Choroid plexus epithelial cell (primary cell): ENCODE data around the gene BTN1A1.

Experiments
- DNase-seq: peaks from one replicate; pipeline ENCODE4 v3.0.0-alpha.2; 2010; ENCODE audit warnings: low read depth
- H3K4me3 ChIP-seq: 2 replicates; pipeline ENCODE4 v1.5.1; 2011; ENCODE audit warnings: low read depth, mild to moderate bottlenecking, control low read depth, low read length, moderate library complexity
- TF ChIP-seq, protein P1 (sequence below): conservative IDR thresholded peaks from 2 replicates; pipeline ENCODE4 v1.5.1; 2011; ENCODE audit warnings: low read depth, mild to moderate bottlenecking, control low read depth, inconsistent platforms, low read length, moderate library complexity

Gene BTN1A1

DNA sequence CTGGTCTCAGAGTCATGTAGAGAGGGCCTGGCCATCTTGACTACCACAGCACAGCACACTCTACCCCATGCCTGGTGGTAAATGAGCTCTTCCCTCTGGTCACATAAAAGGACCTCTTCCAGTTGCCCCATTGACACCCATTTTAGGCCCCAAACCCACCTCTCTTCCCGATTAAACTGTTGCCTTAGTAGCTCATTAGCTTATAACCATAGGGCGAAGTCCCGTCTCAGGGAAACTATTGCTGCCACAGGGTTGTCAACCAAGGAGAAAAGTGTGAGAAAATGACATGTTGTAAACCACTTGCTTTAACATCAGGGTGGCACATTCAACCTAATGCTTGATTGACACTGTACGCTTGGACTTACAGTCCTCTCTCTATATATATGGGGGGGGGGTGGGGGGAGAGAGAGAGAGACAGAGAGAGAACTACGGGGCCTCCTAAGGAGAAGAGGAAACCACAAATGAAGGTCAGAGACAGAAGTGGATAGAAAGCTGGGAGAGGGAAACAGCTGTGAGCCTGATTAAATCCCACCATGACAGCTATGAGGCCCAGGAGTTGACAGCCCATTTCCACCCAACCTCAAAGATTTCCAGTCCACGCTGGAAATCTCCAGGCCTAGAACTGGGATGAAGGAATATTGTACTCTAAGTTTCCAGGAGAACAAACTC is 14.9 kb upstream of the BTN1A1 start:
- no peak for DNase-seq
- TF ChIP-seq, protein P1, sequence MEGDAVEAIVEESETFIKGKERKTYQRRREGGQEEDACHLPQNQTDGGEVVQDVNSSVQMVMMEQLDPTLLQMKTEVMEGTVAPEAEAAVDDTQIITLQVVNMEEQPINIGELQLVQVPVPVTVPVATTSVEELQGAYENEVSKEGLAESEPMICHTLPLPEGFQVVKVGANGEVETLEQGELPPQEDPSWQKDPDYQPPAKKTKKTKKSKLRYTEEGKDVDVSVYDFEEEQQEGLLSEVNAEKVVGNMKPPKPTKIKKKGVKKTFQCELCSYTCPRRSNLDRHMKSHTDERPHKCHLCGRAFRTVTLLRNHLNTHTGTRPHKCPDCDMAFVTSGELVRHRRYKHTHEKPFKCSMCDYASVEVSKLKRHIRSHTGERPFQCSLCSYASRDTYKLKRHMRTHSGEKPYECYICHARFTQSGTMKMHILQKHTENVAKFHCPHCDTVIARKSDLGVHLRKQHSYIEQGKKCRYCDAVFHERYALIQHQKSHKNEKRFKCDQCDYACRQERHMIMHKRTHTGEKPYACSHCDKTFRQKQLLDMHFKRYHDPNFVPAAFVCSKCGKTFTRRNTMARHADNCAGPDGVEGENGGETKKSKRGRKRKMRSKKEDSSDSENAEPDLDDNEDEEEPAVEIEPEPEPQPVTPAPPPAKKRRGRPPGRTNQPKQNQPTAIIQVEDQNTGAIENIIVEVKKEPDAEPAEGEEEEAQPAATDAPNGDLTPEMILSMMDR: no peak
- no peak overlapping the region for H3K4me3 ChIP-seq

DNA sequence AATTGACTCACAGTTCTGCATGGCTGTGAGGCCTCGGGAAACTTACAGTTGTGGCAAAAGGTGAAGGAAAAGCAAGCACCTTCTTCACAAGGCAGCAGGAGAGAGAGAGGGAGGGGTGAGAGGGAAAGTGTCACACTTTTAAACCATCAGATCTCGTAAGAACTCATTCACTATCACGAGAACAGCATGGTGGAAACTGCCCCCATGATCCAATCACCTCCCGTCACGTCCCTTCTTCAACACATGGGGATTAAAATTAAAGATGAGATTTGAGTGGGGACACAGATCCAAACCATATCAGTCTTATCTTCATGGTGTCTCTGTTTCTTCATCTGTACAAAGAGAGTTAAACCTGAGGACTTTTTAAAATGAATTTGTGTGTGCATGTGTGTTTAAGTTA is 13.7 kb upstream of the BTN1A1 start:
- DNase-seq: no peak
- no peak overlapping the region for H3K4me3 ChIP-seq
- TF ChIP-seq, protein P1: no peak

DNA sequence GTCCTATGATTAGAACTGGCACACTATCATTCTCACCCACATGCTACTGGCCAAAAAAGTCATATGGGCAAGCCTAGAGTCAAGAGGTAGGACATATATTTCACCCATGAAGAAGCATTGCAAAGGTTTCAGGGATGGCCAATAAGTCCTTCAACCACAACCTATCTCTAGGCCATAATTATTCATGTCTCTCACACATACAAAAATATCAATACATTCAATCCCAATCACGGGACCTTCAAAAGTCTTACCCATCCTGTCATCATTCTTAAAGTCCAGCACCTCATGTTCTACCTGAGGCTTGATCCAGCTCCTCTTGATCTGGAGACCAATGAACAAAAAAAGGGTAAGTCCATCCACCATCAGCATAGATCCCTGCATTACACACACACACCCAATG is 12.6 kb upstream of the BTN1A1 start:
- TF ChIP-seq, protein P1: no peak
- no peak for DNase-seq
- no peak overlapping the region for H3K4me3 ChIP-seq

DNA sequence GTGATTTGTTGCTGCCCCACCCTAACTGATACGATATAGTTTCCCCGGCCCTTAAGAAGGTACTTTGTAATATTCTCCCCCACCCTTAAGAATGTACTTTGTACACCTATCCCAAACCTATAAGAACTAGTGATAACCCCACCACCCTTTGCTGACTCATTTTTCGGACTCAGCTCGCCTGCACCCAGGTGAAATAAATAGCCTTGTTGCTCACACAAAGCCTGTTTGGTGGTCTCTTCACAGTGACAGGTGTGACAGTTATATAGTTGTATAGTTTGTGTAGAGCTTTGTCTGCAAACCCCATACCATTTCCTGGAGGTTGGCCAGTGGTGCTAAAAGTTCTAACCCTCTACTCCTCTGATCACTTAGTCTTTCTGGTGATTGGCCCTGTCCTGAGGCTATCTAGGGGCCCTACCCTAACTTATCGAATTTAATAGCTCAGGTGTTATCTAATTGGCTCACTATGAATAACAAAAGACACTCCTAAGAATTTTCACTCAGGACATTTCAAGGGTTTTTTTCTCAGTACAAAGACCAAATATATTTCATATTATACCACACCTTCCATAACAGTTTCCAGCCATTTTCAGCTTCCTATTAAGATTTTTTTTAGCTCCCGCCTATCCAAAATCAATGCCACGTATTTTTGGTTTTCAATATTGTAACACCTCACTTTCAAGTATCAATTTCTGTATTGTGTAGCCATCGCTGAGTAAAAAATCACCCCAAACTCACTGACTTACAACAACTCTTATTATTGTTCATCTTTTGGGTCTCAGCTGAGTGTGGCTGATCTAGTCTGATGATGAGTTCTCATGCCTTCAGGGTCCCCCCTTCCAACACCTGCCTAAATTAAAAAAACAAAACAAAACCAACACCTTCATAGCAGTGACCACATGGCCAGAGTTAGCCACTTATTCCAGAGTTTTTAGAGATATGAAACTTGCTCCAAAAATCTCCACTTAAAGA is 9.8 kb upstream of the BTN1A1 start:
- H3K4me3 ChIP-seq: no peak overlapping the region
- TF ChIP-seq, protein P1: no peak
- DNase-seq: no peak

DNA sequence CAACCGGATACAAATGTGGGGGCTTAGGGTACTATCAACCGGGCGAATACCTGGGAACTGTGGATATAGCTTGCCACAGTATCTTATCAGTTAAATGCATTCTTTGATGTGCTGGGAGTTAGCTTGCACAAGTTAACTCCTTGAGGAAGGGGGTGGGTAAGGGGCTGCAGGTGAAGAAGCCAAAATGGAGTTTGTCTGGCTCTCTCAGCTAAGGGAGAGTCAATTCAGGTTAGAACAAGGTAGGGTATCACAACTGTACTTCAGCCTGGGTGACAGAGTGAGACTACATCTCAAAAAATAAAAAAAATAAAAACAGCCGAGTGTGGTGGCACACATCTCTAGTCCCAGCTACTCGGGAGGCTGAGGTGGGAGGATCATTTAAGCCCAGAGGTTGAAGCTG is 8.5 kb upstream of the BTN1A1 start:
- H3K4me3 ChIP-seq: no peak overlapping the region

DNA sequence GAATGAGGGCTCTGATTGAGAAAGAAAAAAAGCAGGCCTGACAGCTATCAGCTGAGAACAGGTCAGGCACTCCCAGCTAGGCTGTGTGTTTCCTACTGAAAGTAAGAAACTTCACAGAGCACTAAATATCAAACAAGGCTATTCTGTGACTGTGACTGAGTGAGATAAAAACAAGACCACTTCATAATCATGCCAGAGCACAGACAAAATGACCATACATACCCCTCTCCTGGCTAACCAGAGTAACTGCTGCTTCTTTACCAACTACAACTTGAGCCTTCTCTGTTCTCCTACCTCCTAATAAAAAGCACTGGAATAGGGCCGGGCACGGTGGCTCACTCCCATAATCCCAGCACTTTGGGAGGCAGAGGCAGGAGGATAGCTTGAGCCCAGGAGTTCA is 6.8 kb upstream of the BTN1A1 start:
- peak; percentile 70 for DNase-seq
- TF ChIP-seq, protein P1: peak; percentile 52
- no peak overlapping the region for H3K4me3 ChIP-seq

More for the DNA sequence above, 8.5 kb upstream of the BTN1A1 start:
- DNase-seq: no peak
- TF ChIP-seq, protein P1: no peak

DNA sequence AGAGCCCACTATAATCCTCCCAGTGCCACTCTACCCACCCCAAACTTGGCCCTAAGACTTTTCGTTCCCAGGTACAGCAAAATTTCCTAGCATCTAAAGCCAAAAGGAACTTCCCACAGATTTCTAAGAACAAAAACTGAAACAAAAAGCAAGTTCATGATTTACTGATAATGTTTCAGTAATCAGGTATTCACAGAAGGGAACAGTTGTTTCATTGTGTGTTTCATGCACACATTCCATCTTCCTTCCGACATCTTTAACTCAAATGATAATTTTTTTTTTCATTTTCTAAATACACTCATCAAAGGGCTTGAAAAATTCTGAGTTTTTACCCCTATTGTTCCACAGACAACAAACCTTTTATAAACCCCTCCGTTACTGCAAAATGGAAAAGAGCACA is 6.0 kb upstream of the BTN1A1 start:
- no peak overlapping the region for H3K4me3 ChIP-seq
- TF ChIP-seq, protein P1: no peak
- no peak for DNase-seq
